Spinal cord (tissue), 10 donors: Measurements from ENCODE around the gene CENATAC. TPM values are rescaled to one million over a fixed set of nuclear protein-coding genes. Genes with fewer than 3 reads are reported as not detected.

Experiments
- DNase-seq, 6 donors: peaks; one replicate each; pipeline versions ENCODE4 v3.0.0 to v3.0.0-alpha.2; 2013 to 2015; ENCODE audit warnings: low spot score in 6 of 6, low read depth in 4 of 6
- H3K27ac ChIP-seq: one replicate; pipeline ENCODE4 v1.5.1; 2013; ENCODE audit warnings: low read depth, low read length, control low read depth
- H3K27me3 ChIP-seq: one replicate; pipeline ENCODE4 v1.6.1; 2013; ENCODE audit warnings: low read length; ENCODE audit not compliant: control insufficient read depth, insufficient read depth
- H3K36me3 ChIP-seq: one replicate; pipeline ENCODE4 v1.6.1; 2013; ENCODE audit warnings: low read length; ENCODE audit not compliant: control insufficient read depth, insufficient read depth
- H3K4me1 ChIP-seq: one replicate; pipeline ENCODE4 v1.6.1; 2013; ENCODE audit warnings: low read length; ENCODE audit not compliant: control insufficient read depth, insufficient read depth
- H3K4me3 ChIP-seq: one replicate; pipeline ENCODE4 v1.5.1; 2013; ENCODE audit warnings: low read depth, low read length, control low read depth
- H3K9me3 ChIP-seq: one replicate; pipeline ENCODE4 v1.6.1; 2013; ENCODE audit warnings: low read length; ENCODE audit not compliant: control insufficient read depth, insufficient read depth
- WGBS: methylation state at CpG from one replicate; pipeline ENCODE4 v1.1.5; 2013; ENCODE audit warnings: missing lambda C conversion rate; ENCODE audit not compliant: insufficient coverage; 5-methylcytosine and 5-hydroxymethylcytosine counted together
- polyA plus RNA-seq, 2 donors: library from polyadenylated mRNA; unstranded; fragments of 120-200 nt; gene quantifications; one replicate each; pipeline ENCODE4 v1.2.1, GENCODE V29; 2013; ENCODE audit not compliant: insufficient read length in 2 of 2
- total RNA-seq, 2 donors: library from RNA; depleted of rRNA in 1 of 2; stranded (reverse); fragments of 120-200 nt in 1 of 2; fragments of >200 nt in 1 of 2; gene quantifications; one replicate each; pipeline versions ENCODE4 v1.2.3 to v1.2.4, GENCODE V29; 2013 to 2014
- donor health status: healthy.

Gene CENATAC
- total and polyA plus RNA-seq, 4 donors, result 25.6 to 66.9 (median 35.5) TPM

- H3K36me3 ChIP-seq, result peaks cover 67% of the 10 kb centered on the region
- H3K4me1 ChIP-seq, result no peaks in the 10 kb centered on the region
- no peak for DNase-seq
- no peak overlapping the region for H3K27ac ChIP-seq
- H3K9me3 ChIP-seq, result no peaks in the 10 kb centered on the region
- no peaks in the 10 kb centered on the region for H3K27me3 ChIP-seq
- WGBS, result 99% methylated on average over 6 of the region's 6 CpGs
- H3K4me3 ChIP-seq, result no peak overlapping the region
Measured at GRCh38 chr11:119046489-119046888, 48.6 kb downstream of the CENATAC start.

GRCh38 chr11:119047205-119047604, 49.3 kb downstream of the CENATAC start:
- Histone ChIP-seq H3K27ac (no peak overlapping the region), H3K4me1 (no peaks in the 10 kb centered on the region), H3K27me3 (no peaks in the 10 kb centered on the region), H3K36me3 (peaks cover 75% of the 10 kb centered on the region), H3K9me3 (no peaks in the 10 kb centered on the region), H3K4me3 (no peak overlapping the region)
- WGBS, result 96% methylated on average over 6 of the region's 6 CpGs
- DNase-seq, result no peak

- WGBS, result 93% methylated on average over 7 of the region's 9 CpGs
- H3K36me3 ChIP-seq, result peaks cover 89% of the 10 kb centered on the region
- DNase-seq, result no peak
- H3K4me3 ChIP-seq, result no peak overlapping the region
- no peaks in the 10 kb centered on the region for H3K27me3 ChIP-seq
- no peak overlapping the region for H3K27ac ChIP-seq
- no peaks in the 10 kb centered on the region for H3K9me3 ChIP-seq
- no peaks in the 10 kb centered on the region for H3K4me1 ChIP-seq
Measured at GRCh38 chr11:119048644-119049043, 50.7 kb downstream of the CENATAC start.

DNA sequence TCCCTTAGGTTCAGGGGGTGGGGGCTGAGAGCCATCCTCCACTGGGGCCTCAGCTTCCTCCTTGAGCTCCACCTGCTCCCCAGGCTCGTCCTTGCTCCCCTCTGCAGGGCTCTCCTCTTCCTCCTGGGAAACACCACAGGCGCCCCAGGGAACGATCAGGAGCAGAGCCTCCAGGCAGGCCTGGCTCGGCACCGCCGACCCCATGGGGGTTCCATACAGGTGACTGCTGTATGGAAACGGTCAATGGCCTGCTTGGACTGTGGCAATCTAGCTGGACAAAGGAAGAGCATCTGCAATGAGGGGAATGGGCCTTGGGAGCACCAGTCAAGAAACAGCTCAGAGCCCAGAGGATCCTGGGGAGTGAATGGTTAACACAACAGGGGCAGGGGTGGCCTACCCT, 51.1 kb downstream of the CENATAC start:
- Histone ChIP-seq H3K36me3 (peaks cover 93% of the 10 kb centered on the region), H3K27me3 (no peaks in the 10 kb centered on the region)

DNA sequence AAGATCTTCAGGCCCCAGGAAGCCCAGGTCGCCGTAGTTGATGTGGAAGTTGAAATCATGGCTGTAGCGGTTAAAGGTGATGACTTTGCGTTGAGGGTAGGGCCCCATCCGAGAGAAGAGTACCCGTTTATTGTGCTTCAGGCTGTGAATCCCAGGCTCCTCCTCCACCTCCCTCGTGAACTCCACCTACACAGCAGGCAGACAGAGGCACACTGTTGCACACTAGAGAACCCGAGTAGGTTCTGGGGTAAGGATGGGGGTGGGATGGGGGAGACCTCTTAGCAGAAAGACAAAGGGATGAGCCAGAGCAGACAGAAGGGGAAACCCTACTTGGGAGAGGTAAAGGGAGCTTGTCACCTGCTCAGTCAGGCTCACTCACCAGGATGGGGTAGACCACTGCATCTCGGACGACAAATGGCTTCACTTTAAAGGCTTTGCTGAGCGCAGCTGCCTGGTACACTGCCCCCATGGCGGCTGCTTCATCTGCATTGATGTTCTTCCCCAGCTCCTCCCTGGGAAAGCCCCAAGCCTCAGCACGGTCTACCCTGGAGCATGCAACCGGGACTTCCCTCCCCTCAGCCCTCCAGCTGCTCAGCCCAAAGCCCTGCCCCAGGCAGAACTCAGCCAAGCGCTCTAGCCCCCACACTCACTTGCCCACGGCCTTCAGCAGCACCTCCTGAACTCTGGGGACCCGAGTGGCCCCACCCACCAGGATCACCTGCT, 53.7 kb downstream of the CENATAC start:
- Histone ChIP-seq H3K36me3 (peaks cover 84% of the 10 kb centered on the region), H3K27me3 (no peaks in the 10 kb centered on the region), H3K4me1 (peaks cover 14% of the 10 kb centered on the region), H3K27ac (no peak overlapping the region), H3K9me3 (no peaks in the 10 kb centered on the region), H3K4me3 (no peak overlapping the region)
- no peak for DNase-seq
- WGBS, result 87% methylated on average over 9 of the region's 17 CpGs

More for the DNA sequence above, 51.1 kb downstream of the CENATAC start:
- H3K4me1 ChIP-seq, result no peaks in the 10 kb centered on the region
- no peak for DNase-seq
- 96% methylated on average over 7 of the region's 7 CpGs for WGBS
- H3K9me3 ChIP-seq, result no peaks in the 10 kb centered on the region
- no peak overlapping the region for H3K4me3 ChIP-seq
- H3K27ac ChIP-seq, result no peak overlapping the region

DNA sequence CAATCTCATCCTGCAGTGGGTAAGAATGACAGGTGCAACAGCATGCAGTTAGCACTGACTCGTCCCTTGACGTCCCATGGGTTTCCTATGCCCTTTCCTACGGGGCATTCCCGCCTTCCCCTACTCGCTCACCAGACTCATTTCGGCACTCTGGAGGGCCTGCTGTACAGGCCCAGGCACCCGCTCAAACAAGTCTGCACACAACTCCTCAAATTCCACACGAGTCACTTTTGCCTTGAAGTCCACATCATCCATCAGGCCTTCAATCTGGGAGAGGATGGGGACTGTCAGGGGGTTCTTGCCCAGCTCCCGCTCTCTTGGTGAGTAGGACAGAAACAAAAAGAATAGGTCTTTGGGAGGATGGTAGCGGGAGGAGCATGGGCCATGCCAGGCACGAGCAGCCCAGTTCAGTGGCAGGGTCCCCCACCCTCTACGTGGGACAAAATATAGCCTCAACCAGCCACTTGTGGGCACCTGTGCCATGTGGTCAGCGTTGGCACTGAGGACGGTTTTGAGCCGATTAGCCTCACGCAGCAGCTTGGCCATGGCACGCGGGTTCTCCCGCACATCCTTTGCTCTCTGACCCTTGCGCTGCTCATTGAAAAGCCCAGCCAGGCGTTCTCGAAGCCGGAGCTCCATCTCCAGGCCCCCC, 54.4 kb downstream of the CENATAC start:
- Histone ChIP-seq H3K4me1 (peaks cover 14% of the 10 kb centered on the region), H3K27ac (no peak overlapping the region), H3K9me3 (no peaks in the 10 kb centered on the region), H3K36me3 (peaks cover 77% of the 10 kb centered on the region), H3K4me3 (no peak overlapping the region), H3K27me3 (no peaks in the 10 kb centered on the region)
- DNase-seq, result no peak
- WGBS, result 92% methylated on average over 20 of the region's 23 CpGs

DNA sequence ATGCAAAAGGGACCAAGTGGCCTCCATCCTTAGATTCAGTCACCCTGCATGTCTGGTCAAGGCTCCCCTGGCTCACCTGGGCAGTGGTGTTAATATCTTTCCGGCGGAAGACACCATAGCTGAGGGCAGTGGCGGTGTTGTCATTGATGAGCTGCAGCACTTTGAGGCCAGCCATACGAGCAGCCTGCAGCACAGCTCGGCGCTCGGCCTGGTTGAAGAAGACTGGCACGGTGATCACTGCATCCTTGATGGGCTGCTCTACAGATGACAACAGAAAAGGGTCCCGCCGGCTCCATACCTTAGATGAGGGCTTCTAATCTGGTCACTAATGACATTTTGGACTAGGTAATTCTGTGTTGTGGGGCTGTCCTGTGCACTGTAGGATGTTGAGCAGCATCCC, 56.5 kb downstream of the CENATAC start:
- Histone ChIP-seq H3K4me1 (peaks cover 21% of the 10 kb centered on the region), H3K27me3 (no peaks in the 10 kb centered on the region), H3K36me3 (peaks cover 56% of the 10 kb centered on the region), H3K9me3 (no peaks in the 10 kb centered on the region), H3K27ac (no peak overlapping the region), H3K4me3 (no peak overlapping the region)
- 99% methylated on average over 8 of the region's 10 CpGs for WGBS
- no peak for DNase-seq

- WGBS, result 20% methylated on average over 4 of the region's 6 CpGs
- H3K27ac ChIP-seq, result peak overlapping the region; percentile 4
- H3K36me3 ChIP-seq, result peaks cover 45% of the 10 kb centered on the region
- DNase-seq, result peak in 2 of 6 donors; percentile 9 to 15
- peak overlapping the region; percentile 73 for H3K4me3 ChIP-seq
- H3K4me1 ChIP-seq, result peaks cover 21% of the 10 kb centered on the region
- no peaks in the 10 kb centered on the region for H3K9me3 ChIP-seq
- no peaks in the 10 kb centered on the region for H3K27me3 ChIP-seq
Measured at GRCh38 chr11:119055901-119056300, 58.0 kb downstream of the CENATAC start.

DNA sequence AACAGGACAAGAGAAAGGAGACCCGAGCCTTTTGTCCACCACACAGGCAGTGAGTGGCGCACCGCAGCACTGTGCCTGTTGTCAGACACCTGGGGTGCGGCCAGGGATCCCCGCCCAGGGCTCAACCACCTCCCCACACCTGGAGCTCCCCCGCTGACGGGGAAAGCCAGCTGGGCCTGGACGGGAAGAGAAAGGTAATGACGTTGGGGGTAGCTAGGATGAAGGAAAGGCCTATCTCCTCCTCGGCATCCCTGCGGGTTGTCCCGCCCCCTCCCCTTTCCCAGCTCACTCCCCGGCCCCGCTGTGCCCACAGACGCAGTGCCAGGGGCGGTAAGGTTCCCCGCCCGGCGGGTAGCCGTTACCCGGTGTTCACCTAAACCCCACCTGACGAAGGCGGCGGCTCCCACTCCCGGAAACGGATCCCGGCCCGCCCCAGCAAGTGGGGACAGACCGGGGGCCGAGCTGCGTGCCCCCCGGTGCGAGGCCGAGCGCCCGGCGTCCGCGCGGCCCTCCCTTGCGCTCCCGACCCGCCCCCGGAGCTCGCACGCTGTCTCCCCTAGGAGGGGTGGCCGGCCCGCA, 58.6 kb downstream of the CENATAC start:
- Histone ChIP-seq H3K9me3 (no peaks in the 10 kb centered on the region), H3K4me3 (peak overlapping the region; percentile 73), H3K4me1 (peaks cover 21% of the 10 kb centered on the region), H3K27me3 (no peaks in the 10 kb centered on the region), H3K27ac (peak overlapping the region; percentile 73), H3K36me3 (peaks cover 43% of the 10 kb centered on the region)
- DNase-seq, result peak in 1 of 6 donors; percentile 15
- under 1% methylated on average over 42 of the region's 48 CpGs for WGBS
